ENCODE measurements around the gene PPARA.

DNA sequence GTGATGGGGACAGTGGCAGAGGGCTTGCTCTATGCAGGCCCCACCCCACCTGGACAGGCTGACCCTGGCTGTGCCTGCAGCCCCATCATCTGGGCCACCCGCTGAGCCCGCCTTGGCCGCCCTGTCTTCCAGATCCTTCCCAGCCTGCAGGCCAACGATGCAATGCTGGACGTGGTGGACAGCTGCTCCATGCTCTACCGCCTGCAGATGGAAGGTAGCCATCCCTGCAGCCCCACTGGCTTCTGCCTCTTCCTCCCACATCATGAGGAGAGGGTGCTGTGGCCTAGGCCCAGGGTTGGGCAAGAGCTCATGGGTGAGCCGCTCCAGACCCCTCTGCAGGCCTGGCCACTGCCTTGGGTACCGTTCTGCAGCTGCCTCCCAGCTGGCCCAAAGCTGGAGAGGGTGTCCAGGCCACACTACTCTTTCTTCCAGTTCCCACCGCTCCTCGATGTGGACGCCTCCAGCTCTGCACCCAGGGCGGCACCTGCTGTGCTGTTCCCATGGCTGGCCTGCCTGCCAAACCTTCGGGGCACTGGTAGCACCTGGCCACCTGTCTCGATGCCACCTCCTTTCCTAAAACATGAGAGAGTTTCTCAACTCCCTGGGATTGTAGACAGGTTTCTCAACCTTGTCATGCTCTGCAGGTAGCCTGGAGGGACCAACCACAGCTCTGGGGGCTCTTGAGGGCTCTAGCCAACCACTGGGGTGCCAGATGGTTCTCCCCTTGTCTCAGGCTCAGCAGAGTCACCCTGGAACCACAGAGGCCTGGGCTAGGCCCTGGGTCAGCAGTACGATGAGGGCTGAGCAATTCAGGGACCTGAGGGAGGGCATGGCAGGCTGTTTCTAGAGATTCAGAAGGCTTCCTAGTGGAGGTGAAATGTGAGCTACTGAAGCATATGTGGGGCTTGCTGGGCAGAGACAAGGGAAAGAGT lies 136.9 kb downstream of the PPARA start:
- TF ChIP-seq, protein P1, sequence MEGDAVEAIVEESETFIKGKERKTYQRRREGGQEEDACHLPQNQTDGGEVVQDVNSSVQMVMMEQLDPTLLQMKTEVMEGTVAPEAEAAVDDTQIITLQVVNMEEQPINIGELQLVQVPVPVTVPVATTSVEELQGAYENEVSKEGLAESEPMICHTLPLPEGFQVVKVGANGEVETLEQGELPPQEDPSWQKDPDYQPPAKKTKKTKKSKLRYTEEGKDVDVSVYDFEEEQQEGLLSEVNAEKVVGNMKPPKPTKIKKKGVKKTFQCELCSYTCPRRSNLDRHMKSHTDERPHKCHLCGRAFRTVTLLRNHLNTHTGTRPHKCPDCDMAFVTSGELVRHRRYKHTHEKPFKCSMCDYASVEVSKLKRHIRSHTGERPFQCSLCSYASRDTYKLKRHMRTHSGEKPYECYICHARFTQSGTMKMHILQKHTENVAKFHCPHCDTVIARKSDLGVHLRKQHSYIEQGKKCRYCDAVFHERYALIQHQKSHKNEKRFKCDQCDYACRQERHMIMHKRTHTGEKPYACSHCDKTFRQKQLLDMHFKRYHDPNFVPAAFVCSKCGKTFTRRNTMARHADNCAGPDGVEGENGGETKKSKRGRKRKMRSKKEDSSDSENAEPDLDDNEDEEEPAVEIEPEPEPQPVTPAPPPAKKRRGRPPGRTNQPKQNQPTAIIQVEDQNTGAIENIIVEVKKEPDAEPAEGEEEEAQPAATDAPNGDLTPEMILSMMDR (IDR thresholded peaks at IDR 0.05 in 2 of 3, conservative IDR thresholded peaks at IDR 0.05 in 1 of 3; ENCODE audit: borderline replicate concordance in 1 of 3, insufficient read depth in 1 of 3, low read depth in 2 of 3, low read length in 2 of 3), result no peak
- TF ChIP-seq ELF1 (IDR thresholded peaks at IDR 0.05; ENCODE audit: borderline replicate concordance, low read depth) (no peak), EZH2 (IDR thresholded peaks at IDR 0.05) (no peak)
